Esophagus mucosa (tissue), 1 donor: ENCODE results near the gene PDE8A. TPM values are rescaled to one million over a fixed set of nuclear protein-coding genes. Genes with fewer than 3 reads are reported as not detected.
A peak's percentile ranks its signal among the peaks of the same experiment; 100 is the strongest.
"Not testable (repeated sequence)": the region's sequence is repeated elsewhere in the genome, so short reads cannot be mapped to it uniquely, and the experiment has no call there.

Source experiments
- ATAC-seq: fragments of 200-7000 bp; cut with Tn5 transposase; one replicate; pipeline ENCODE4 v1.9.1; 2020
- total RNA-seq: library from RNA; stranded (reverse); gene quantifications from one replicate; pipeline ENCODE4 v1.2.4, GENCODE V29; 2023
- donor health status: DM: yes; HTN: yes; CAD: no.

PDE8A gene
- total RNA-seq, 1 donor from 2014 or later = 12.4 TPM

DNA sequence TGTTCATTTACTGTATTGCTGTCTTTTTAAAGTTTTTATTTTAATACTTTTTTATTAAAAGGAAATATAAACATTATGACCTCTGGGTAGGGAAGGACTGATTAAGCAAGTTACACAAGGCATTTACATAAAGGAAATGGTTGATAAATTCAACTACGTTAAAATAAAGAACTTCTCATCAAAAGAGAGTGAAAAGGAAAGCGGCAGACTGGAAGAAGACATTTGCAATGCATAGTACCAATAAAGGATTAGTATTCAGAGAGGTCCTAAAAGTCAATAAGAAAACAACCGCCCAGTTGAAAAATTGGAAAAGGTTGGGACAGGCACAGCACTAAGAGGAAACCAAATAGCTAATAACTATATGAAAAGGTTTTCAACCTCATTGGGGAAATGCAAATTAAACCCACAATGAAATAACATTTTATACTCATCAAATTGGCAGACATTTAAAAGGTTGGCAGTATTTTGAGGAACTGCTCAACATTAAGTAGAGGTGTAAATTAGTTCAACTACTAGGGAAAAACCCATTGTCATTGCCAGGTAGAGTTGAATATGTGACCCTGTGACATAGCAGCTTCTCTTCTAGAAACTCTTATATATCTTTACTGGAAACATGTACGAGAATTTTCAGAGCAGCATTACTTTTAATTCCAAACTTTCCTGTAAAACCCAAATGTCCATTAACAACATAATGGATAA, 9.5 kb downstream of the PDE8A start:
- no peak for ATAC-seq

DNA sequence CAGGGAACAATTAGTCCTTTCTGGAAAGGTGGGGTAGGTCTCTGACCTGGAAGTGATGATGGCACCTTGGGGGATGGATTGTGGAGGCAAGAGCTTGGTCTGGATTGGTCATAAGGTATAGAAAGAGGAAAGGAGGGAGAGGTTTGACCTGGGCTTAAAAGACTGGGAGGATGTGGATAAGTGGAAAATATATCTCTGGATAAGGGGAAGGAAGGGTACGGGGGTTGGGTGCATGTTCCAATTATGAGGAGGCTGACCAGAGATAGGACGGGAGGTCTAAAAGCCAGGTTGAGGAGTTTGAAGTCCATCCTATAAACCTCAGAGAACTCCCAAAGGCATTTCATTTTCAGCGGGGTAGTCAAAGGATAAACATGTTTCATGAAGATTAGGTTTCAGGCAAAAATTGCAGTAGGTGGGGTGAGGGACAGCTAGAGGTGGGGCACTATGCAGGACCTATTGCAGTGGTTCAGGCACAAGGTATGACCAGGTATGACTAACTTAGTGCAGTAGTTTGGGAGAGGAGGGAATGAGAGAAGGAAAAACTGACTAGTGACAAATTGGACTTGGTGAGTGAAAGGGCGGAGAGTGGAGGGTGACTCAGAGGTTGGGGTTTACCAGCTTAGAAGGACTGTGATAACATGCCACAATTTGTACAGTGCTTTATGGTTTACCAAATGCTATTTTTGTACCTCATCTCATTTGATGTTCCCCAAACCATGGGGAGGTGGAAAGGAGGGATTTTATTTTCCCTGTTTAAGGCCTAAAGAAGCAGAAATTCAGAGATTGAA, 10.7 kb downstream of the PDE8A start:
- peak; percentile 93 for ATAC-seq

DNA sequence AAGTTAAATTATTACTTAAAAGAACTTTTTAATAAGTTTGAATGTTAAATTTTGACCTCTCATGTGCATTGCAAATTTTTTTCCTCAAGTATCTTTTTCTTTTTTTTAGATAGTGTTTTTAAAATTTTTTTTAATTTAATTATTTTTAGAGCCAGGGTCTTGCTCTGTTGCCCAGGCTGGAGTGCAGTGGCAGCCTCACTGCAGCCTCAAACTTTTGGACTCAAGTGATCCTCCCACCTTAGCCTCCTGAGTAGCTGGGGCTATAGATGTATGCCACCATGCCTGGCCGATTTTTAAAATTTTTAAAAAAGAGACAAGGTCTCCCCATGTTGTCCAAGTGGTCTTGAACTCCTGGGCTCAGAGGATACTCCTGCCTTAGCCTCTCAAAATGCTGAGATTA, 14.4 kb downstream of the PDE8A start:
- ATAC-seq = no peak

DNA sequence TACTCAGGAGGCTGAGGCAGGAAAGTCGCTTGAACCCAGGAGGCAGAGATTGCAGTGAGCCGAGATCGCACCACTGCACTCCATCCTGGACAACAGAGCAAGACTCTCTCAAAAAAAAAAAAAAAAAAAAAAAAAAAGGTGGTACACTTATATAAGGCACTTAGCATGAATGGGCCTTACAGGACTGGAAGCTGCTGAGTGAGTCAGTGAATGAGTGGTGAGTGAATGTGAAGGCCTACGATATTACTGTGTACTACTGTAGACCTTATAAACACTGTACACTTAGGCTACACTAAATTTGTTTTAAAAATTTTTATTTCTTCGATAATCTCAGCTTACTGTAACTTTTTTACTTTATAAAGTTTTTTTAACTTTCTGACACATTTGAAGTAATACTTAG, 15.1 kb downstream of the PDE8A start:
- ATAC-seq = not testable (repeated sequence)

DNA sequence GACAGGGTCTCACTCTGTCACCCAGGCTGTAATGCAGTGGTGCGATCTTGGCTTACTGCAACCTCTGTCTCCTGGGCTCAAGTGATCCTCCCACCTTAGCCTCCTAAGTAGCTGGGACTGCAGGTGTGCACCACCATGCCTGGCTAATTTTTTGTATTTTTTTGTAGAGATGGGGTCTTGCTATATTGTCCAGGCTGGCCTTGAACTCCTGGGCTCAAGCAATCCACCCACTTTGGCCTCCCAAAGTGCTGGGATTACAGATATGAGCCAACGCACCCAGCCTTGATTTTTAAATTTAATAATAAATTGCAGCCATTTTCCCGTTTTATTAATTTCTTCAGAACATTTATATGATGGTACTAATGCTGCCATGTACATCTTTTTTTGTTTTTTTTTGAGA, 15.6 kb downstream of the PDE8A start:
- not testable (repeated sequence) for ATAC-seq

DNA sequence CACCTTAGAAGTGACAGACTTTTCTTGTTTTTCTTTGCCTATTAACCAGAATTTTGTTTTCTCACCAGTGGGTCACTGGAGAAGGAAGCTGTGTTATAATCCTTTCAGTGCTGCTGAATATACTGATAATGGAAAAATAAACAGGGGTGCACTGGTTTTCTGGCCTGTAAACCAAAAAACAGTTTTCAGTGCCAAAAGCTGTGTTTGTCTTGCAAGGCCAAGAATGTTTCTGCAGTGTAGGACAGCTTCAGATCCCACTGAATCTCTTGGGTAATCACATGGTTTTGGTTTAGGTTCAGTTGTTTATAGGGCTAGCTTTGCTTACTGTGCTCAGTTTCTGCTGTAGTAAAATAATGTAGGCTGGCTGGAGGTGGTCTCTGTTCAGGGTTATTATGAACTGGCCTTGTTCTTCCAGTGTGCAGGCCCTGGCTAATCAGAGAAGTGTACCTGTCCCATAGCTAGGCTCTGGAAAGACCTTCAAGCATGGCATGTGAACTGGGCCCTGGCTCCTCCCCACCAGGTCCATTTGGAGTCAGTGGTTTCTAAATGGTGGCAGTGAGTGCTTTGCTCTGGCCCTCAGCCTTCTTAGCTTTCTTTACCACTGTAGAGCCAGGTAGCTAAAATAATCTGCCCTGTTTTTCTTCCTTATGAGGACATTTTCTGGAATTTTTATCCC, 18.7 kb downstream of the PDE8A start:
- no peak for ATAC-seq

DNA sequence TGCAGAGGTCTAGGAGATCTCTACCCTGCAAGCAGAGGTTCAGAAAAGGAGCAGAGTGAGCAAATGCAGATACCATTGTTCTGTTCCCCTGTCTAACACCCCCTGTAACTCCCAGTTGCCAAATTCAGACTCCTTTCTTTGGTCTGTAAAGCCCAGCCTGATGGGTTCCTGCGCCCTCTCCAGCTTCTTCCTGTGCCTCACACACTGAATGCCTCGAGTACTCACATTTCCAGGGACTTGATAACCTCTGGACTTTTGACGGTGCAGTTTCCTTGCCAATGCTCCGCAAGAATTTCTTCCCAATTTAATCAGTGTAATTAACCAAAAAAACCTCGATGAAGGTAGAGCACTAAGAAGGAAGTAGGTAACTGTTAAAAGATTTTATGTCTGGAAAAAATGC, 19.3 kb downstream of the PDE8A start:
- no peak for ATAC-seq

DNA sequence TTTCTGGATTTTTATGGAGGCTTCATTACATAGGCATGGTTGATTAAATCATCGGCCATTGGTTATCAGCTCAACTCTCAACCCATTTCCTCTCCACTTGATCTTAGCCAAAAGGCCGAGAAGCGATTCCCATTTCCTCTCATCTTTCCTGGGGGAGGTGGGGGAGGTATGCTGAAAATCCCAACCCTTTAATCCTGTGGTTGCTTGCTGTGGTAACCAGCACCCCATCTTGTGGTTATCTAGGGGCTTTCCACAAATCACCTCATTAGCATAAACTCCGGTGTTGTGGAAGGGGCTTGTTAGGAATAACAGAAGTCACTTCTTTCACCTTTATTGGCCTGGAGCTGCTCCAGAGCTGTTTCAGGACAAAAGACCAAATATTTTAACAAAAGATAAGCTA, 20.9 kb downstream of the PDE8A start:
- no peak for ATAC-seq

DNA sequence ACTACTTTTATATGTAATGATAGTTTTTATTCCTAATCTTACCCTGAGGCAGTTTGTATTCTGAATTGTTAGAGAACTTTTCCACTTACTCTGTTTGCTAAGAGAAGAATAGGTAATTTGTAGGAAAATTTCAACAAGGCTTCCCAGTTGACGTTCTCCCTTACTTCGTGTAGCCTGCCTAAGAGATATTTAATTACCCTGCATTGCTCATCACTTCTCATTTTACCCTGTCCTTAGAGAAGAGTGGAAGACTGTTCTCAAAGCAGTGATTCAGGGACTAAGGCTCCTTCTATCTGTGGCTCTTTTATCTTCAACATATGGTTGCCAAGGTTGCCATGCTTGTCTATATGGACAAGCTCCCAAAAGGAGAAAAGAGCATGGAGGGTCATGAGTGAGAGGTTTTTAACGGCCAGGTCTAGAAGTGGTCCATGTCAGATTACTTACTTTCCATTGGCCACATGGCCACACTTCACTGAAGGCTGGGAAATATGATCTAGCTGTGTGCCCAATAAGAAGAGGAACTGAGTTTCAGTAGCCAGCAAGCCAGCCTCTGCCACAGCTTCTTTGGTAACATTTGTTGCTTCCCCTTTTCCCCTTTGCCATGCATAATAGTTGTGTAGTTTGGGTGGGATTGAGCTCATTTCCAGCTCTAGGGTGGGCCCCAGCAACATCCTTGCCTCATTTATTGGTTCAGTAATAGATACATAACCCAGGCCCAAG, 22.1 kb downstream of the PDE8A start:
- ATAC-seq = no peak

DNA sequence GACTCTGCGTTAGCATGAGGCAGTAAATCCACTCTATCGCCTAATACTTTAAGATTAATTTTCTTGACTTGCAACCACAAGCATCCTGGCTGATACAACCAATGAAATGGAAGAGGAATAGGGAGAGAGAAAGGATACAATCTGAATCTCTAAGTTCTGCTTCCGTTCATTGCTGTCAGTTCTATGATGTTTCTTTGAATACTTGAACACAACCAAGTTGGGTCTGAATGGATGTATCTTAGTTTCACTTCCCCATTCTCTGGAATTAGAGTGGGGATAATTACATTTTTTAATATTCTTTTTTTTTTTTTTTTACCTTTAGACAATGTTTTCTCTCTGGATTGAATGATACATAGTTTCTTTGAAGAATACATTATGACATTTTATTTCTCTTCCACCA, 22.9 kb downstream of the PDE8A start:
- ATAC-seq = no peak

DNA sequence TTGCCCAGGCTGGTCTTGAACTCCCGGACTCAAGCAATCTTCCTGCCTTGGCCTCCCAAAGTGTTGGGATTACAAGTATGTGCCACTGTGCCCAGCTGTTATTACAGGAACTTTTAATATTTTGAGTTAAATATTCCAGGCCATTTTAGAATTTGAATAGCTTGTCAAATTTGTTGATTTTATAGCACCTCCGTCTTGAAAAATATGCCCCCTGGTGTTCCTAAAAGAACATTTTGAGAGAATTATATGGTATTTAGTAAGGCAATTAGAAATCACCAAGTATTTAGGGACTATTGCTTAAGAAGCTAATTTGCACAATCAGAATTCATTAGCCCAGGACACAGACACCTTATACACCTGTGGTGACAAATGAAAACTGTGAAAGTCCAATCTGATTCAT, 23.7 kb downstream of the PDE8A start:
- ATAC-seq = no peak

DNA sequence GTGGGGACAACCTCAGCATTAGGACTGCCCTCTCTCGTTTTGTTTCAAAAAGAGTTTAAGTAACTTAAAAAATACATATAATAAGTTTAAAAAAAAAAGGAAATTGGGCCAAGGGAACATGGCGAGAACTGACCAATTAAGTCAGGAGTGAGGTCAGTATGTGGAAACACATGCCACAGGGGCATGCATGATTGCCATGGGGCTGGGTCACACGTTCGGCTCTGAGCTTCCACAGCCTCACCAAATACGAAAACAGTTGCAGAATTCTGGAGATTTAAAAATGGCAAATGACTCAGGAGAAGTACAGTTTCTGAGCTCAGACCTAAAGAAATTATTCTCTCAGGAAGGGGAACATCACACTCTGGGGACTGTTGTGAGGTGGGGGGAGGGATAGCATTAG, 24.1 kb downstream of the PDE8A start:
- no peak for ATAC-seq

DNA sequence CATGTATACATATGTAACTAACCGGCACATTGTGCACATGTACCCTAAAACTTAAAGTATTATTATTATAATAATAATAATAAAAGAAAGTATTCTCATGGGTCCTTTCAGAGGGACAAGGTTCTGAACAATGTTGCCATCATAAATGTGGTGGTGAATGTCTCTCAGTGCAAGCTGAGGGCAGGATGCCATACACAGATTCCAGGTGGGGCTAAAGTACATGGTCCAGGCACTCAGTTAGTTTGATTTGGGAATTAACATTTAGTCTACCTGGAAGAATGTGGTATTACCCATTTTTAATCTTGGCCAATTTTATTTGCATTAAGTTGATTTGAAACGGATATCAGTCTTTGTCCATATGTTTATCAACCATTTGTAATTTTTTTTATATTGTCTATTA, 24.5 kb downstream of the PDE8A start:
- no peak for ATAC-seq

DNA sequence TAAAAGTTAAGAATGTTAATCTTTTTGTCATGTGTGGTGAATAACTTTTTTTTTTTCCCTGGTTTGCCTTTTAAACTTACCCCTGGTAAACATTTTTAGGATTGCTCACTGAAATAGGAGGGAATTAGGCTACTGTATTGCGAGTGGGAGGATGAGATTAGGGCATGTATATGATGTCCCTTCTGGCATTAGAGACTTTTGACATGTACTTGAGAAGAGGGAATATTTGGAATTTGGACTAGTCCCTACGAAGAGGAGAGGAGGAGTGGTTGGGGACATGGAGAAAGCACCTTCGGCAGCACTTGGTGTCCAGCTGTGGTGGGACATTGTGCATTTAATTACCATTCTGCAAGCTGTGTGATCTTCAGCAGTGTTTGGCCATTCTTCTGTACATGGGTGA, 25.0 kb downstream of the PDE8A start:
- no peak for ATAC-seq

DNA sequence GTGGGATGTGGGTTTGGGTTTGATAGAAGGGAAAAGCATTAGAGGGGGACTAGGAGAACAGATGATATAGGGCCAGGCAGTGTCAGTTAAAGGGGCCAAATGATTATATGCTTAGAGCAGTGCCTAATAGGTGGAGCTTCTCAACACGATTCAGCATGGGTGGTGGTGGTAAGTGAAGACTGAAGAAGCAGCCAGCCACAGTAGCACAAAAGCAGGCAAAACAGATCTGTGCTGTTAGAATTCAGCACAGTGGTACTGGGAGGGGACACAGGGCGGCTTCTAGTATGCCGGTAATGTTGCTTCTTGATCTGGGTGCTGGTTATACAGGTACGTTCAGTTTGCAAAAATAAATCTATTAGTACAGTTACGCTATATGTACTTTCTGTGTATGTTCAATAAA, 25.5 kb downstream of the PDE8A start:
- ATAC-seq = peak; percentile 13

DNA sequence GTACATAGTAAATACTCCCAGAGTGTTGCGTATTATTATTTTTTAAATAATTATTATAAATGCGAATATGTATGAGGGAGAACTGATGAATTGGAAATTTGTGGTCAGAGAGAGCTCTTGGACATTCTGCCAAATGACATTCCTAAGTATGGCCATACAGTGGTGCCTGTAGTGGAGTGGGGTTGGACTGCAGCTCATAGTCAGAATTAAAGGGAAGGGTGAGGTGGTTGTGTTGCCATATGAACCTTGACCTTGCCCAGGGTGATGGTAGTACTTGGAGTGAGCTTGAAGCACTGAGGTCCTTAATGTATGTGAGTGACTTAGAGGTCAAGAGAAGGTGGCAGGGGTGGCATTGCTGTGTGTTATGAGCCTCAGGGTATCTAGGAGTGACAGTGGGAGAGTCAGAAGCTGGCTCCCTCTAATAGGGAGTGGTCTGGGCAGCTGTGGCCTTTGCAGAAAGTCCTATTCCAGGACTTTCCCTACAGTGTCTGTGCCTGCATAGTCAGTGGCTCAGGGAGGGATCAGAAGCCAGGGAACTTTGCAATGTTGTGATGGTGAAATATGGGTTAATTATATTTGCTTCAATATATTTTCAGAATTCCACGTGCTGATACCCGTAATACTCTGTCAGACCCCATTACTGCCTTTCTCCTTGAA, 26.2 kb downstream of the PDE8A start:
- peak; percentile 25 for ATAC-seq

DNA sequence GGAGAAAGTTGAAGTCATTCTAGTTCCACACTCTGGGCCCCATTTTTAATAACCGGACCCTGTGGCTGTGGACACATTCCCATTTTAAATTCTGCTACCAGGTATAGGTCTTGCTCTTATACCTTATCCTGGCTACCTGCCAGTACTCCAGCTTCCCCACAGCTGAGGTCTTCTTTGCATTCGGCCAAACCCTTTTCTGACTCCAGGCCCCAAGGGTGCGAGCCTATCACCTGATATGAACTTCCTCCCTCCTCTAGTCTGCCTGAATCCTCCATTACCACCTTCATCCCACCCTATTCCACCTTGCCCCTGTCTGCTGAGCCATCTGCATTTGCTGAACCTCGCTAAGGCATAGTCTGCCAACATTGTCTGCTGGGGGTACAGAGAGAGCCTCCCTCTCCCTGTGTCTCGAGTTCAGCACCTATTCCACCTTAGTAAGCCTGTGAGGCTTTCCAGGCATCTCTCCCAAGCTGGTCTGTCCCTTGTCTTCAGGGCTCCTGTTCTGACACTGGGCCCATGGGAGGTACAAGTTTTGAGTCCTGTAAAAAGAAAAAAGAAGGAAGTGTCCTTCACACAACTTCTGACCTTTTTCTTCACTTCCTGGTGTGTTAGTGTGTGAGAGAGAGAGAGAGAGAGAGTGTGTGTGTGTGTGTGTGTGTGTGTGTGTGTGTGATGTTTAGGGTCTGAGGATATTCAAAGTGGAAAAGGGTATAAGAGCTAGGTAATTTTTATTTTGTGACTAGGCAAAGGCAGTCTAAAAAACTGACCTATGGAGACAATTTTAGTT, 27.0 kb downstream of the PDE8A start:
- no peak for ATAC-seq

DNA sequence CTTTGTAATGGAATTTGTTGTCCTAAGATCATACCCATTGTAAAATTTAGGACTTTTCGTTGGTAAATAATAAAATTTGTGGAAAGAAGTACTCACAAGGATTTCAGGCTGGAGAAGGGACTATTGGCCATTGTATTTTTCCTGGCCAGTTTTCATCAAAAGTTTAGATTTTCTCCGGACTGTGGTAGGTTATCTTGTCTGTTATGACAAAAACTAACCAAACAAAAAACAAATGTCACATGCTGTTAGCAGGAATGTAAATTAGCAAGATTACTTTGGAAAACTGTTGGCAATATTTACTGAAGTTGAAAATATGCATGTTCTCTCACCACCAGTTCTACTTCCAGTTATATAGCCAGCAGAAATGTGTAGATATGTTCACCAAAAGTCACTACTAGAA, 27.8 kb downstream of the PDE8A start:
- ATAC-seq = no peak

DNA sequence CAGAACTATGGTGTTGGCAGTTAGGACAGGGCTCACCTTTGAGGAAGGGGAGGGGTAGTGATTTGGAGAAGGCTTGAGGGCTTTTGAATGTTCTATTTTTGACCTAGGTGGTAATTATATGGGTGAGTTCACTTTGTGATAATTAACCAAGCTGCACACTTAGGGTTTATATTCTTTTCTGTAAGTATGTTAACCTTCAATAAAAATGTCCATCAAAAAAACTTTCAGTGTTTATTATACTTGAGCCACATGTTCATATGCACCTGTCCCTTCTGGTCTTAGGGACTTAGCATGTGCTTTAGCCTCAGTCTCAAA, 28.4 kb downstream of the PDE8A start:
- ATAC-seq = no peak

DNA sequence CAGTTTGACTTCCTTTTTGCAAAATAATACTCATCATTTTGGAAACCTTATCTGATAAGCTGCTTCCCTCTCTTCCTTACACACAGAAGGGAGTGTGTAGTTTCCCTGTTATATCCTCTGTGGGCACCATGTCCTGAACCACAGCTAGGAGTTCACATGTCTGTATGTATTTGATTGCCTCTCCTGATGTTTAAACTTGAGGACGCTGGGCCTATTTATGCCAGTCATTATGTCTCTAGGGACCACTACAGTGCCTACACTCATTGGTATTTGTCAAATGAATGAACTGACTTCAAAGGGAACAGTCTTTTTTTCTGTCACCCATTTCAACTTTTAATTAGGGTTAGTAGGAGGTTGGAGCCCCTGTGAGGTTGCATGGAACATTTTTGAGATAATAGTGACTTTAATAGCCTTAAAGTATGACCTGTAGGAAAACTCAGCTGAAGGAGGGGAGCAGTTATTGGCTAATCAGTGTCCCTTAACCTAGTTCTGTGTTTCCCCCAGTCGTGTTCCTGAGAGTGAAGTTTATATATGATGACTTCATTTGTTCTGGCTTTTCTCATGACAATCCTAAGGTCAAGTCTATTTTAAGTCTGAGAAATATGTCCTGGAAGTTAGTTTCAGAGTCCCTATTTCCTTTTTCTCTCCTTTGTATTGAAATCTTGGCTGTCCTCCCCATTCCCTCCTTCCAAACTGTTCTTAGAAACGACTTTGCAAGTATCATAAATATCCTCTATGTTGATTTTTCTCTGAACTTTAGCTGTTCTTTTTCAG, 28.9 kb downstream of the PDE8A start:
- ATAC-seq = no peak

DNA sequence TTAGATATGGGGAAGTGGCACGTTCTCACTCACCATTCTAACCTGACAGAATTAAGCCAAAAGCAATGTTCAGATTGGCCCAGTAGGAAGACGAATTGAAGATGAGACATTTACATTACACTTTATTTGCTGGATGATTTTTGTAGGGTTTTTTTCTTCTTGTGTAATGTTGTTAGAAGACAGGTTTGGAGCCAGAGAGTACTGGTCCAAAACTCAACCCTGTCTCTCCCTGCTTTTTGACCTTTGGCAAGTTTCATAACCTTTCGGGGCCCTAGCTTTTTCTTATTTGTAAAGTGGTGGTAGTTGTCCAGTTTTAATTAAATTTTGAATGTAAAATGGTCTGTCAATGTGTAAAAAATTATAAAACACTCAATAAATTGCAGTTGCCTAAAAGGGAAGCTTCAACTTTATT, 29.5 kb downstream of the PDE8A start:
- ATAC-seq = no peak
